LNCaP clone FGC (cell line): Measurements from ENCODE around the gene AGPAT3.

Experiments
- DNase-seq: peaks from one replicate; pipeline ENCODE4 v3.0.0-alpha.2; 2011; ENCODE audit warnings: low read depth
- H3K4me3 ChIP-seq: 2 replicates; pipeline ENCODE4 v1.5.1; 2011; ENCODE audit warnings: mild to moderate bottlenecking, low read depth, low read length, control low read depth
- CTCF ChIP-seq: IDR thresholded peaks from 2 replicates; pipeline ENCODE4 v1.5.1; 2012; ENCODE audit warnings: mild to moderate bottlenecking; ENCODE audit not compliant: control insufficient read depth, insufficient read depth; ENCODE audit errors: extremely low read depth

AGPAT3 gene

GRCh38 chr21:43978060-43978459 is 113.0 kb downstream of the AGPAT3 start:
- no peak for DNase-seq
- H3K4me3 ChIP-seq, result no peak overlapping the region
- no peak for TF ChIP-seq CTCF

GRCh38 chr21:43979654-43980053 is 114.6 kb downstream of the AGPAT3 start:
- no peak overlapping the region for H3K4me3 ChIP-seq
- peak; percentile 34; the same call in 1 of the 2 replicates for TF ChIP-seq CTCF
- peak; percentile 53 for DNase-seq

GRCh38 chr21:43981151-43981870 is 116.3 kb downstream of the AGPAT3 start:
- no peak for TF ChIP-seq CTCF
- DNase-seq, result no peak
- no peak overlapping the region for H3K4me3 ChIP-seq

GRCh38 chr21:43981871-43982210 is 116.8 kb downstream of the AGPAT3 start:
- H3K4me3 ChIP-seq, result no peak overlapping the region
- no peak for TF ChIP-seq CTCF
- DNase-seq, result no peak

- no peak for TF ChIP-seq CTCF
- no peak for DNase-seq
- H3K4me3 ChIP-seq, result no peak overlapping the region
Observed at GRCh38 chr21:43982489-43983078, 117.6 kb downstream of the AGPAT3 start.

GRCh38 chr21:43983390-43983789 is 118.4 kb downstream of the AGPAT3 start:
- no peak for DNase-seq
- H3K4me3 ChIP-seq, result no peak overlapping the region
- TF ChIP-seq CTCF, result no peak
